ENCODE results near the gene DCT.
"Not testable (repeated sequence)": the region's sequence is repeated elsewhere in the genome, so short reads cannot be mapped to it uniquely, and the experiment has no call there.

Gene DCT

DNA sequence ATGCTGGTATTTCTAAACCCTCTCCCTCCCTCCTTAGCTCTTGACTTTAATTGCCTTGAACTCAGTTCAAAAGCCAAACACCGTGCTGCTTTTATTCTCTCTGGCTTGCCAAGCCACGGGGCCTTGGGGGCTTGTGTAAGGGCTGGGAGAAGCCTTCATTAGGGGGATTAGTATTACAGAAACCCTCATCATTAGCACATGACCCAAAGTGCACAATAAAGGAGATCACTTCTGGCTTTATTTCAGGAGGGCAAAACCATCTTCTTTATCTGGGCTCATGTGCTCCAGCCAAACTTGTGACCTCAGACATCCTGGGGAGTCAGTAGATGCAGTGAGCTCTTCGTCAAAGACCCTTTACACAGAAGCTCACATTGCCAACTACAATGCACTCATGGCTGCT lies at the start of gene DCT:
Gene DCT, minus strand, starts transcription at position 67 of the 400 bp plus-strand sequence. CDS start 427 bp downstream, outside the sequence.
- TF ChIP-seq POLR2A (IDR thresholded peaks at IDR 0.05; ENCODE audit: low read depth, low read length), result no peak
- FAIRE-seq (no peak), DNase-seq (ENCODE audit: insufficient read length, low spot score) (no peak)

DNA sequence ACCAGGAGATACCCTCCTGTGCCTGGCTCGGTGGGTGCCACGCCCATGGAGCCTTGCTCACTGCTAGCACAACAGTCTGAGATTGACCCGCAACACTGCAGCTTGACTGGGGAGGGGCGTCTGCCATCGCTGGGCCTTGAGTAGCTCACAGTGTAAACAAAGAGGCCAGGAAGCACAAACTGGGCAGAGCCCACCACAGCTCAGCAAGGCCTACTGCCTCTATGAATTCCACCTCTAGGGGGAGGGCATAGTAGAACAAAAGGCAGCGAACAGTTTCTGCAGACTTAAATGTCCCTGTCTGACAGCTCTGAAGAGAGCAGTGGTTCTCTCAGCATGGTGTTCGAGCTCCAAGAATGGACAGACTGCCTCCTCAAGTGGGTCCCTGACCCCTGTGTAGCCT lies 47.5 kb upstream of the DCT start:
- not testable (repeated sequence) for FAIRE-seq; DNase-seq (ENCODE audit: insufficient read length, low spot score)

DNA sequence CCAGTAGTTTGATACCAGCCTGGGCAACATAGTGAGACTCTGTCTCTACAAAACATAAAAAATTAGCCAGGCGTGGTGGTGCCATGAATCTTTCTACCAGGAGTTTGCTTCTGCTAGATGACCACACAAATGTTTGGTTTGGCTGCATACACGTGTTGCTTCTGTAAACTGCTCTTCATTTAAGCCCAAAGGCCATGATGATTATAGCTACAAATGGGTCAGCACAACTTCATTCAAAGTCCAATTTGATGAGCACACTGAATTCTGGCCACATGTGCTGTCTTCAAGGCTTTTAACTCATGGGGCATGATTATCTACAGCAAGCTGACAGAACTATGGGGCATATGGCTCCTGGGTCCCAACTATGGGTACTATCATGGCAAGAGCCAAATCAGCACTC lies 46.3 kb upstream of the DCT start:
- DNase-seq (ENCODE audit: insufficient read length, low spot score) (no peak), FAIRE-seq (no peak)
- TF ChIP-seq POLR2A (IDR thresholded peaks at IDR 0.05; ENCODE audit: low read depth, low read length), result no peak

DNA sequence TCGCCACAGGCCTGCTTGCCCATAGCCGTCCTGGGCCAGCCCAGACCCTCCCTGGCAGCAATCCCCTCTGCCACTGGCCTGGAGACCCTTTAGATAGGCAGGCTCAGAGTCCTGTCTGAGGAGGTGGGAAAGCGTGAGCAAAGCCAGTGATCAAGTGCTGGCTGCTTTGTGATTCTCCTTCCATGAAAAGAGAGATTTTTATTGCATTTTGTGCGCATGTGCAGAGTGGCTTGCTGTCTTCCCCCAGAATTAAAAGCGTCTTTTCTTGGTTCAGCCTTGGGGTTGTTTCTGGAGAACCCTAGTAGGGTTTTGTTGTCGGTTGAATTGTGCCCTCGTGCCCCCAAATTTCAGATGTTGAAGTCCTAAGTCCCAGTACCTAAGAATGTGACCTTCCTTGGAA lies 44.9 kb upstream of the DCT start:
- TF ChIP-seq POLR2A (IDR thresholded peaks at IDR 0.05; ENCODE audit: low read depth, low read length), result no peak
- DNase-seq (ENCODE audit: insufficient read length, low spot score) (no peak), FAIRE-seq (no peak)

DNA sequence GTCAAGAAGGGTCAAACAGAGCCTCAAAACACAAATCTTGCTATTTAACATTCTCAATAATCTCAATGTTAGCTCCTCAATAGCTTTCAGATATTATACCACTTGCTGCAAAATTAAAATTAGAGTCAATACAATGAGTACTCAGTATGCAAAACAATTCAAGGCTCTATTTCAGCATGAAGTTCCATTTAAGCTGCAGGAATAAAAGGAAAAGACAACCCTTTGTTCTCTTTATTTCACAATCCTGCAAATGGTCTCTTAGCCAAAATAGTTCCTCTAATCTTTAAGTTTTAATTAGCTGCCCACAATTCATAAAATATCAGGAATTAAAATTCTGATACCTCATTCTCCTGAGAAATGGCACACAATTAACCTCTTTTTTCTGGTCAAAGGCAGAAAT lies 40.5 kb upstream of the DCT start:
- FAIRE-seq (no peak), DNase-seq (ENCODE audit: insufficient read length, low spot score) (no peak)
- TF ChIP-seq POLR2A (IDR thresholded peaks at IDR 0.05; ENCODE audit: low read depth, low read length), result no peak

DNA sequence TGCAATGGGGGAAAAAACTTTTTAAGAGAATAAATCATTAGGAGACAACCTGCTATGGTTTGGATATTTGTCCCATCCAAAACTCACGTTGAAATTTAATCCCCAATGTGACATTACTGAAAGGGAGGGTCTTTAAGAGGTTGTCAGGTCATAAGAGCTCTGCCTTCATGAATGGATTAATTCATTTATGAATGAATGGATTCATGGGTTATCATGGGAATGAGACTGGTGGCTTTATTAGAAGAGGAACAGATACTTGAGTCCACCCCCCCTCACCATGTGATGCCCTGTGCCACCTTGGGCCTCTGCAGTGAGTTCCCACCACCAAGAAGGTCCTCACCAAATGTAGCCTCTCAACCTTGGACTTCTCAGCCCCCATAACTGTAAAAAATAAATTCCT lies 37.0 kb upstream of the DCT start:
- TF ChIP-seq POLR2A (IDR thresholded peaks at IDR 0.05; ENCODE audit: low read depth, low read length), result no peak
- no peak for FAIRE-seq
- DNase-seq (ENCODE audit: insufficient read length, low spot score), result no peak

DNA sequence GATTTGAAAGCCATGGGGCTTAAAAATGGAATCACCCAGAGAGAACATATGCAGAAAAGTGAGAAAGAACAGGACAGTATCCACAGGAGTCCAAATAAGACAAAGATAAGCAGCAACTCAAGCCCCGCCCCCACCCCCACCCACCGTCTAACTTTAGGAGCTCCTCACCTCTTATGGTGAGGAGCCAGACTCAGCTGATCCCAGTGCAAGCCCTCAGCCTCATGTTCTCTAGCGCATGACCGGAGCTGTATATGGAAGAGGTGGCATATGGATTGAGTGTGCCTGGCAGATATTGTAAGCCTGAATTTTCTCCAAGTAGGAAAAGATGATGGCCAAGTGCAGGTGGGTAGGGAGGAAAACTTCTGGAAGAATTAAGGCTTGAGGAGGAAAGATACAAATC lies 36.4 kb upstream of the DCT start:
- no peak for TF ChIP-seq POLR2A (IDR thresholded peaks at IDR 0.05; ENCODE audit: low read depth, low read length)
- DNase-seq (ENCODE audit: insufficient read length, low spot score) (no peak), FAIRE-seq (no peak)

DNA sequence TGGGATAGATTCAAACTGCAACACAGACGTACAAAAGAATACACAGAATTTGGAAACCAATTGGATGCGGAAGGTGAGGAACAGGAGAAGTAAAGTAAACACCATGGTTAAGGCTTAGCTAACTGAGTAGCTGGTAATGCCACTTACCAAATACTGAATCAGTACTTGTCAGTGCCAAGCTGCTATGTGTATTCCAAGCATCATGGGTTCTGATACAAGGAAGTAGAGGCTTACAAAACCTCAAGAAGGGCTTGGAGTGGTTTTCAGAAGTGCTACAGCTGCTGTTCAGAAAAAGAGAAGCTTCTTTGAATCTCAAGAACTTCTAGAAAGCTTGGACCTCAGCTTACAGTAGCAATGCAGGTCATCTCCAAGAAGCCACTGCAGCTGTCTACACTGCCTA lies 35.9 kb upstream of the DCT start:
- no peak for TF ChIP-seq POLR2A (IDR thresholded peaks at IDR 0.05; ENCODE audit: low read depth, low read length)
- no peak for FAIRE-seq
- DNase-seq (ENCODE audit: insufficient read length, low spot score), result no peak

DNA sequence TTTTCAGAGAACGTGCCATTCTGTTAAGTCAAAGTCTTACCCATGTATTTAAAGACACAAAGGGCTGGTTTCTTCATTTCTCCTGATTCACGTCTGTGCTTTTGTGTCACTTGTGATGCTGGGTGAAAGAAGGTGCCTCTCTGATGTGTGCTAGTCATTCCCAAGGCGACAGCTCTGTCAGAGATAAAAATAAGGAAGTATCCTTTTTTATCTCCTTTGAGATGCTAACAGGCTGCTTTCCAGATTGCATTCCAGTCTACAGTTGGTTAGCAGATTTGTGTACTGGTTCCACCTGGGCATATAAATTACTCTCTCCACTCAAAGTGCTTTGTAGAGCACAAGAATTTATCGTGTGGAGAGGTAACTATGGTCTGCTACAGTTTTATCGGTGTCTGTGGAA lies 33.5 kb upstream of the DCT start:
- FAIRE-seq (no peak), DNase-seq (ENCODE audit: insufficient read length, low spot score) (no peak)
- TF ChIP-seq POLR2A (IDR thresholded peaks at IDR 0.05; ENCODE audit: low read depth, low read length), result no peak

DNA sequence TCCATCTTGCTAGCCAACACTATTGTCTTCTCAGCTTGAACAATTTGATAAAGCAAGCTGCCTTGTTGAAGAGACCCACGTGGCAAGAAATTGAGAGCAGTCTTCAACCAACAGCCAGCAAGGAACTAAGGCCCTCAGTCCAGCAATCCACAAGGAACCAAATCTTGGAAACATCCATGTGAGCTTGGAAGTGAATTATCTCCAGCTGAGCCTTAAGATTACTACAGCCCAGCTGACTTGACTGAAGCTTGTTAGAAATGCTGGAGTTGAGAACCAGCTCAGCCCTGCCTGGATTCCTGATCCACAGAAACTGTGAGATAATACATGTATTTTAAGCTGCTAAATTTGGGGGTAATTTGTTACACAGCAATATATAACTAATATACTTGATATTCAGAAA lies 26.2 kb upstream of the DCT start:
- no peak for TF ChIP-seq POLR2A (IDR thresholded peaks at IDR 0.05; ENCODE audit: low read depth, low read length)
- FAIRE-seq (no peak), DNase-seq (ENCODE audit: insufficient read length, low spot score) (no peak)

DNA sequence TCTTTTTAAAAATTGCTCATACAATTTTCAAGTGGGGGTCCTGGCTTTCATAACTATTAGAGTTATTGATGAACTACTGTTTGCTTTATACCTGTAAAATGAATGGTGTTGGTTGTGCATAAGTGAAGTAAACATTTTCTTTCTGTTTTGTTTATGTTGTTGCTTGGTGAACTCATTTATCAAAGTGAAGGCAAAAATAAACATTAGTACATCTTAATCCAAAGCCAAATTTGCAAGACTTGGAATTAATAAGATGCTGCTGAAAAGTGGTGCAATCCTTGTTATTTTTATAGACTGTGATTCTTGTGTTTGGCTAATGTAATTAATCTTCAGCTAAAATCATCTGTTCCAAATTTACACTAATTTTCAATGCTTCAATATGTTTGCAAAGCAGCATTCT lies 24.4 kb upstream of the DCT start:
- no peak for DNase-seq (ENCODE audit: insufficient read length, low spot score)
- FAIRE-seq, result no peak
- TF ChIP-seq POLR2A (IDR thresholded peaks at IDR 0.05; ENCODE audit: low read depth, low read length), result no peak

DNA sequence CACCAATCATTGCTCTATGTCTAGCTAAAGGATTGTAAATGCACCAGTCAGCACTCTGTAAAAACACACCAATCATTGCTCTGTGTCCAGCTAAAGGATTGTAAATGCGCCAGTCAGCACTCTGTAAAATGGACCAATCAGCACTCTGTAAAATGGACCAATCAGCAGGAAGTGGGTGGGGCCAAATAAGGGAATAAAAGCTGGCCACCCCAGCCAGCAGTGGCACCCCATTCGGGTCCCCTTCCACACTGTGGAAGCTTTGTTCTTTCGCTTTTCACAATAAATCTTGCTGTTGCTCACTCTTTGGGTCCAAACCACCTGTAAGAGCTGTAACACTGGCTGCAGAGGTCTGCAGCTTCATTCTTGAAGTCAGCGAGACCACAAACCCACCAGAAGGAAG lies 19.3 kb upstream of the DCT start:
- not testable (repeated sequence) for DNase-seq (ENCODE audit: insufficient read length, low spot score); FAIRE-seq

DNA sequence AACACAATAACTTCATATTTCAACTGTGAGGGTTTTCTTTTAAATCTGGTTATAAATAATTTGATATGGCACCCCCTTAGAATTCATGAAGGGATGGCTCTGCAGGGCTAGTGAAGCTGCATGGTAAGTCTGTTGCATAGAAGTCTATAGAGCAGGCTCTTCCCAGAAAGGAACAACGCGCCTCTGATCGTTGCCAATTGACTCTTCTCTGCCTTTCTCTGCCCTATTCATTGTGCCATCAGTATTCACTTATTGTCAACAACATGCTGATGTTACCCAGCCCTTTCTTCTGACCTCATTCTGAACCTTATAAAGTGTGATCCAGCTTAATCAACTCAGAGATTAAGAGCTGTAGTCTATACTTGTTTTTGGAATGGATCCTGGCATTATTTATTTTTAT lies 16.3 kb upstream of the DCT start:
- FAIRE-seq (no peak), DNase-seq (ENCODE audit: insufficient read length, low spot score) (no peak)
- TF ChIP-seq POLR2A (IDR thresholded peaks at IDR 0.05; ENCODE audit: low read depth, low read length), result no peak

DNA sequence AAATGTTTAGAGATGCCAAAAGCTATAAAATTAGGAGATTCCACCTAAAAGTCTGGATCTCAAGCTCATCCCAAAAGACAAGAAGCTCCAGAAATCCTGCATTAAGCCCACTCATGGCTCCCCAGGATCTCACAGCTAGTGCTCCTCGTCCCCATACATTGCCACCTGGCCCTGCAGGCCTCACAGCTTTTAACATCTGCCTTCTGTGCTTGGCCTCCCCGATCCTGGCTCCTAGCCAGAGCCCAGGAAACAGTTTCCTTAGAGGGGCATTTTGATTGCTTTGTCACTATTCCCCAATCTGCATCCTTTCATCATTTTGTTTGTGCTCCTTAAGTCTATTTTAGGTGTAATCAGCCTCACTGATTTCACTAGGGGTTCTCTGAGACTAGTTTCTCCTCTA lies 14.5 kb upstream of the DCT start:
- TF ChIP-seq POLR2A (IDR thresholded peaks at IDR 0.05; ENCODE audit: low read depth, low read length), result no peak
- no peak for FAIRE-seq
- DNase-seq (ENCODE audit: insufficient read length, low spot score), result no peak

DNA sequence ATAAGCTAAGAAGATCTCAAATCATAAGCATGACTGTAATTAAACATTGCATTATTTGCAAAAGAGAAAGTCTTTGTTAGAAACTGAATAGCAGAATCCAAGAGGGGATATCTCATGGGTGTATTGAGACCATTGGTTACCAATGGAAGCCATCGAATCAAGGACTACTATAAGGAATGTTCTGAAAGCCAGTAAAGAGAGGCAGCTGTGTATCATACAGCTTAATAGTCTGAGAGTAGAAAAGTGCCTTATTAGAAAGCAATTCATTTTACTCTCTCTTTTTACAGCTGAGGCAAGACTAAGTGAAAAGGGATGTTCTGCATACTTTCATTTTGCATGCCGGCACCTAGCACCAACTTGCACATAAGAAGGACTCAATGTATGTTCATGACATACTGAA lies 7.6 kb upstream of the DCT start:
- peak; percentile 64 for FAIRE-seq
- DNase-seq (ENCODE audit: insufficient read length, low spot score), result no peak
- no peak for TF ChIP-seq POLR2A (IDR thresholded peaks at IDR 0.05; ENCODE audit: low read depth, low read length)

DNA sequence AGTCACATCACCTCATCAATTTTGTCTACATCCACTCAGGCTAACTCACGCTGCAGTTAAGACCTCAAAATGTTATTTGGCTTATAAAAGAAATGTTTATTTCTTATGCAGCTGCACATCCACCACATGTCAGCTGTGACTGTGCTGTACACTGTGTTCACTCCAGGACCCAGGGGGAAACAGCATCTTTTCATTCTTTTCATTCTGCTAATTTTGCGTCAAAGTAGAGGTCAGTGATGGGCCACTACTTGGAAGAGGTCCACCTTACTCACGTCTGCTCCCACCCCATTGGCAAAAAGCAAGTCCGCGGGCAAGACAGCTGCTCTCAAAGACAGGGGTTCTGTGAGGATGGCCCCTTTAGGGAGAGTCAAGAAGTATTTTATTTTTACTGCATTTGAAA lies 4.5 kb upstream of the DCT start:
- no peak for DNase-seq (ENCODE audit: insufficient read length, low spot score)
- FAIRE-seq, result no peak

More for the DNA sequence above, 4.5 kb upstream of the DCT start:
- TF ChIP-seq POLR2A (IDR thresholded peaks at IDR 0.05; ENCODE audit: low read depth, low read length), result no peak
